GM23338 (cell line): ENCODE results near the gene TMEM138. TPM values are rescaled to one million over a fixed set of nuclear protein-coding genes. Genes with fewer than 3 reads are reported as not detected.

Experiments
- ATAC-seq: fragments of 200-7000 bp; cut with Tn5 transposase; 3 replicates; pipeline ENCODE4 v1.9.1; 2020
- DNase-seq: peaks from one replicate; pipeline ENCODE4 v3.0.0-alpha.2; 2015; ENCODE audit warnings: low spot score
- H2AFZ ChIP-seq: fragments of 200-600 bp; sonication (generic); 2 replicates; pipeline ENCODE4 v1.8.0; 2016; ENCODE audit warnings: antibody characterized with exemption, mild to moderate bottlenecking, moderate library complexity
- H3F3A ChIP-seq: fragments of 200-600 bp; sonication (generic); replicated peaks from 2 replicates; pipeline ENCODE4 v1.8.0; 2017; ENCODE audit warnings: antibody characterized with exemption, mixed run types, low read depth
- H3K27ac ChIP-seq: fragments of 200-600 bp; sonication (generic); 2 replicates; pipeline ENCODE4 v1.6.1; 2016; ENCODE audit warnings: low read depth
- H3K27me3 ChIP-seq: fragments of 200-600 bp; sonication (generic); 2 replicates; pipeline ENCODE4 v1.8.0; 2016; ENCODE audit warnings: mild to moderate bottlenecking, mixed run types, moderate library complexity; ENCODE audit not compliant: insufficient read depth
- H3K36me3 ChIP-seq: fragments of 200-600 bp; sonication (generic); 2 replicates; pipeline ENCODE4 v1.8.0; 2016; ENCODE audit warnings: mild to moderate bottlenecking; ENCODE audit not compliant: insufficient read depth
- H3K4me1 ChIP-seq: fragments of 200-600 bp; sonication (generic); 2 replicates; pipeline ENCODE4 v1.8.0; 2016; ENCODE audit warnings: mild to moderate bottlenecking, moderate library complexity; ENCODE audit not compliant: insufficient read depth
- H3K4me2 ChIP-seq: fragments of 200-600 bp; sonication (generic); 2 replicates; pipeline ENCODE4 v1.7.1; 2017; ENCODE audit warnings: mixed run types
- H3K4me3 ChIP-seq: fragments of 200-600 bp; sonication (generic); 2 replicates; pipeline ENCODE4 v1.6.1; 2016; ENCODE audit warnings: mixed run types
- H3K79me2 ChIP-seq: fragments of 200-600 bp; sonication (generic); replicated peaks from 2 replicates; pipeline ENCODE4 v1.8.0; 2017; ENCODE audit warnings: mild to moderate bottlenecking; ENCODE audit not compliant: insufficient read depth
- H3K9me2 ChIP-seq: fragments of 200-600 bp; sonication (generic); 2 replicates; pipeline ENCODE4 v1.8.0; 2017; ENCODE audit not compliant: insufficient read depth
- H4K20me1 ChIP-seq: fragments of 200-600 bp; sonication (generic); replicated peaks from 2 replicates; pipeline ENCODE4 v1.8.0; 2017; ENCODE audit warnings: mild to moderate bottlenecking; ENCODE audit not compliant: insufficient read depth
- H3K27ac Mint-ChIP-seq: 2 replicates; pipeline ENCODE4 v1.8.0; 2020; ENCODE audit warnings: inconsistent platforms, mild to moderate bottlenecking, moderate library complexity, mixed read lengths
- H3K27me3 Mint-ChIP-seq: 3 replicates; pipeline ENCODE4 v1.8.0; 2022; ENCODE audit warnings: low read depth, mild to moderate bottlenecking, moderate library complexity, mixed read lengths, inconsistent platforms; ENCODE audit not compliant: insufficient read depth, poor library complexity
- H3K36me3 Mint-ChIP-seq: 3 replicates; pipeline ENCODE4 v1.8.0; 2021; ENCODE audit warnings: low read depth, mild to moderate bottlenecking, inconsistent platforms, moderate library complexity, mixed read lengths
- H3K4me1 Mint-ChIP-seq: 3 replicates; pipeline ENCODE4 v1.8.0; 2020; ENCODE audit warnings: mild to moderate bottlenecking, inconsistent platforms, mixed read lengths
- H3K4me3 Mint-ChIP-seq: 3 replicates; pipeline ENCODE4 v1.8.0; 2021; ENCODE audit warnings: moderate library complexity, mild to moderate bottlenecking, inconsistent platforms, mixed read lengths
- H3K9me3 Mint-ChIP-seq: 3 replicates; pipeline ENCODE4 v1.8.0; 2020; ENCODE audit warnings: moderate library complexity, mild to moderate bottlenecking, inconsistent platforms, mixed read lengths
- CREB1 ChIP-seq: fragments of 250-450 bp; sonication (Bioruptor Pico); IDR thresholded peaks from 2 replicates; pipeline ENCODE4 v1.5.0; 2020; ENCODE audit warnings: low read depth, mild to moderate bottlenecking, moderate library complexity
- CTCF ChIP-seq, 2 experiments: fragments of 200-600 bp in 1 of 2; sonication (generic) in 1 of 2; conservative IDR thresholded peaks; 2 replicates each; pipeline versions ENCODE4 v1.5.1 to v1.6.1; 2016 to 2017; ENCODE audit warnings: antibody characterized with exemption in 2 of 2, low read depth in 2 of 2, mild to moderate bottlenecking in 2 of 2, moderate library complexity in 1 of 2
- EZH2phosphoT487 ChIP-seq: fragments of 200-600 bp; sonication (generic); IDR thresholded peaks from one replicate; pipeline ENCODE4 v1.8.1; 2018; ENCODE audit warnings: antibody characterized with exemption; ENCODE audit not compliant: unreplicated experiment
- JUNB ChIP-seq: IDR thresholded peaks from one replicate; pipeline ENCODE4 v1.6.1; 2016; ENCODE audit warnings: antibody characterized with exemption; ENCODE audit not compliant: unreplicated experiment
- POLR2AphosphoS5 ChIP-seq: IDR thresholded peaks from 2 replicates; pipeline ENCODE4 v1.6.1; 2016; ENCODE audit warnings: antibody characterized with exemption, low read depth
- REST ChIP-seq: IDR thresholded peaks from one replicate; pipeline ENCODE4 v1.6.1; 2018; ENCODE audit warnings: antibody characterized with exemption; ENCODE audit not compliant: unreplicated experiment
- STAT1 ChIP-seq: IDR thresholded peaks from one replicate; pipeline ENCODE4 v1.6.1; 2016; ENCODE audit warnings: antibody characterized with exemption; ENCODE audit not compliant: unreplicated experiment
- ZNF114 ChIP-seq: fragments of 250-450 bp; sonication (Bioruptor Pico); IDR thresholded peaks from 2 replicates; pipeline ENCODE4 v1.5.0; 2020; ENCODE audit warnings: mild to moderate bottlenecking, moderate library complexity
- ZNF331 ChIP-seq: fragments of 250-450 bp; sonication (Bioruptor Pico); IDR thresholded peaks from 2 replicates; pipeline ENCODE4 v1.5.0; 2020; ENCODE audit warnings: low read depth, mild to moderate bottlenecking, moderate library complexity
- polyA plus RNA-seq: library from polyadenylated mRNA; unstranded; fragments of >200 nt; fragmentation: Nextera tagmentation; extraction: Ambion mirVana; gene quantifications from 2 replicates; pipeline ENCODE4 v1.2.1, GENCODE V29; 2016
- total RNA-seq: library from RNA; depleted of rRNA; stranded (reverse); fragments of >200 nt; shearing (Covaris generic); gene quantifications from 2 replicates; pipeline ENCODE4 v1.2.3, GENCODE V29; 2014
- TF ChIP-seq, protein P1 (sequence below): fragments of 250-450 bp; sonication (Bioruptor Pico); IDR thresholded peaks from 2 replicates; pipeline ENCODE4 v1.5.0; 2020; ENCODE audit warnings: mild to moderate bottlenecking, moderate library complexity

TMEM138 gene
- total and polyA plus RNA-seq, 2 experiments from 2014 or later: 30.2 to 32.1 TPM

DNA sequence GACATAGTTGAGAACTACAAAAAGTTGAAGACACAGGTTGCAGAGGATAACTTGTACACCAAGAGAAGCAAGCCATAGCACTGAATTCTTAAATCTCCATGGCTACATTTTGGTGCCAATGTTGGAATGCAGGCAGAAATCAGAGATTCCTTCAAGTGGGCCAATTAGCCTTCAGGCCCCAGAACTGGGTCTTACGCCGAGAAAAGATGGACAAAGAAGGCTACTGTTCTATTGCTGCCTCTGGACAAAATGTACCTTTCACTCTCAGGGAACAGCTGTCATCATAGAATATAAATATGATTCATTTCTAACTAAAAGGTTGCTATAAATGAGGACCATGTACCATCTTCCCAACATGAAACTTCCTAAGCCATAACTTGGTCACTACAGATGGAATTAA is 43.9 kb downstream of the TMEM138 start (continued):
- no peak for TF ChIP-seq CTCF (conservative IDR thresholded peaks at IDR 0.05; ENCODE audit: low read depth in 2 of 2)

DNA sequence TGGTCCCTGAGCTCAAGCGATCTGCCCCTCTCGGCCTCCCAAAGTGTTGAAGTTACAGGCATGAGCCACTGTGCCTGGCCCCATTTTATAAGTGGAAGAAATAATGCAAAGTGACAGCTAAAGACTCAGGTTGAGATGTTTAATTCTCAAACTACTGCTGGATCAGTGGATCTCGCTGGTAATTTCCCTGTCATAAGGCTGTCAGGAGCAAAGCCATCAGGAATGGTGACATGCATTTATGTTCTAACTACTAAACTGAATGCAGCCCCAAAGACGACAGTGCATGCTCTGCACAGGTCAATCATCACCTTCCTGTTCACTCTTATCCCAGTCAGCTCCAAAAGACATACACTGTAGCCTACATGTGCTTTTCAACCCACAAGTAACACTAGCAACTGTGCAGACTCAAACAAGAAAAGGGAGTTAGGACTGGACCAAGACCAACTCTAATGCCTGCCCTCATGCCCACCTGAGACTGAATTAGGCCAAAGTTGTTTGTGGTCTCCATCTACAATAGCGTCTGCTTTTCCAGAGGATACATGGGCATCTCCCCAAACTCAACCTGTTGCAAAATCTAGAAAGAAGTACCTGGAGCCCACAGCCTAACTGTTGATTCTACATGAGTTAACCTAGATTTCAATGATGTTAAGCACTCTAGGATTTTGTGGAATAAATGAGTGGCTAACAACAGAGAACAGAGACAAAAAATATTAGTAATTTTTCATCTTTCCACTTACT is 45.0 kb downstream of the TMEM138 start:
- Histone ChIP-seq H3K27ac (no peak overlapping the region), H3F3A (peaks cover 35% of the 10 kb centered on the region), H3K9me2 (no peaks in the 10 kb centered on the region), H3K4me3 (no peak overlapping the region), H3K4me1 (no peaks in the 10 kb centered on the region), H2AFZ (no peak overlapping the region), H4K20me1 (peaks cover 49% of the 10 kb centered on the region), H3K36me3 (peaks cover 79% of the 10 kb centered on the region), H3K79me2 (no peaks in the 10 kb centered on the region), H3K4me2 (no peak overlapping the region), H3K27me3 (no peaks in the 10 kb centered on the region)
- no peaks in the 10 kb centered on the region for H3K27me3 Mint-ChIP-seq
- no peak overlapping the region for H3K4me3 Mint-ChIP-seq
- H3K36me3 Mint-ChIP-seq: peaks cover 94% of the 10 kb centered on the region
- no peak for DNase-seq
- no peaks in the 10 kb centered on the region for H3K4me1 Mint-ChIP-seq
- H3K27ac Mint-ChIP-seq: no peak overlapping the region
- no peak for ATAC-seq
- no peaks in the 10 kb centered on the region; the same call in 2 of the 3 replicates for H3K9me3 Mint-ChIP-seq
- TF ChIP-seq STAT1: no peak
- no peak for TF ChIP-seq EZH2phosphoT487
- TF ChIP-seq JUNB: no peak
- no peak for TF ChIP-seq POLR2AphosphoS5
- TF ChIP-seq, protein P1, sequence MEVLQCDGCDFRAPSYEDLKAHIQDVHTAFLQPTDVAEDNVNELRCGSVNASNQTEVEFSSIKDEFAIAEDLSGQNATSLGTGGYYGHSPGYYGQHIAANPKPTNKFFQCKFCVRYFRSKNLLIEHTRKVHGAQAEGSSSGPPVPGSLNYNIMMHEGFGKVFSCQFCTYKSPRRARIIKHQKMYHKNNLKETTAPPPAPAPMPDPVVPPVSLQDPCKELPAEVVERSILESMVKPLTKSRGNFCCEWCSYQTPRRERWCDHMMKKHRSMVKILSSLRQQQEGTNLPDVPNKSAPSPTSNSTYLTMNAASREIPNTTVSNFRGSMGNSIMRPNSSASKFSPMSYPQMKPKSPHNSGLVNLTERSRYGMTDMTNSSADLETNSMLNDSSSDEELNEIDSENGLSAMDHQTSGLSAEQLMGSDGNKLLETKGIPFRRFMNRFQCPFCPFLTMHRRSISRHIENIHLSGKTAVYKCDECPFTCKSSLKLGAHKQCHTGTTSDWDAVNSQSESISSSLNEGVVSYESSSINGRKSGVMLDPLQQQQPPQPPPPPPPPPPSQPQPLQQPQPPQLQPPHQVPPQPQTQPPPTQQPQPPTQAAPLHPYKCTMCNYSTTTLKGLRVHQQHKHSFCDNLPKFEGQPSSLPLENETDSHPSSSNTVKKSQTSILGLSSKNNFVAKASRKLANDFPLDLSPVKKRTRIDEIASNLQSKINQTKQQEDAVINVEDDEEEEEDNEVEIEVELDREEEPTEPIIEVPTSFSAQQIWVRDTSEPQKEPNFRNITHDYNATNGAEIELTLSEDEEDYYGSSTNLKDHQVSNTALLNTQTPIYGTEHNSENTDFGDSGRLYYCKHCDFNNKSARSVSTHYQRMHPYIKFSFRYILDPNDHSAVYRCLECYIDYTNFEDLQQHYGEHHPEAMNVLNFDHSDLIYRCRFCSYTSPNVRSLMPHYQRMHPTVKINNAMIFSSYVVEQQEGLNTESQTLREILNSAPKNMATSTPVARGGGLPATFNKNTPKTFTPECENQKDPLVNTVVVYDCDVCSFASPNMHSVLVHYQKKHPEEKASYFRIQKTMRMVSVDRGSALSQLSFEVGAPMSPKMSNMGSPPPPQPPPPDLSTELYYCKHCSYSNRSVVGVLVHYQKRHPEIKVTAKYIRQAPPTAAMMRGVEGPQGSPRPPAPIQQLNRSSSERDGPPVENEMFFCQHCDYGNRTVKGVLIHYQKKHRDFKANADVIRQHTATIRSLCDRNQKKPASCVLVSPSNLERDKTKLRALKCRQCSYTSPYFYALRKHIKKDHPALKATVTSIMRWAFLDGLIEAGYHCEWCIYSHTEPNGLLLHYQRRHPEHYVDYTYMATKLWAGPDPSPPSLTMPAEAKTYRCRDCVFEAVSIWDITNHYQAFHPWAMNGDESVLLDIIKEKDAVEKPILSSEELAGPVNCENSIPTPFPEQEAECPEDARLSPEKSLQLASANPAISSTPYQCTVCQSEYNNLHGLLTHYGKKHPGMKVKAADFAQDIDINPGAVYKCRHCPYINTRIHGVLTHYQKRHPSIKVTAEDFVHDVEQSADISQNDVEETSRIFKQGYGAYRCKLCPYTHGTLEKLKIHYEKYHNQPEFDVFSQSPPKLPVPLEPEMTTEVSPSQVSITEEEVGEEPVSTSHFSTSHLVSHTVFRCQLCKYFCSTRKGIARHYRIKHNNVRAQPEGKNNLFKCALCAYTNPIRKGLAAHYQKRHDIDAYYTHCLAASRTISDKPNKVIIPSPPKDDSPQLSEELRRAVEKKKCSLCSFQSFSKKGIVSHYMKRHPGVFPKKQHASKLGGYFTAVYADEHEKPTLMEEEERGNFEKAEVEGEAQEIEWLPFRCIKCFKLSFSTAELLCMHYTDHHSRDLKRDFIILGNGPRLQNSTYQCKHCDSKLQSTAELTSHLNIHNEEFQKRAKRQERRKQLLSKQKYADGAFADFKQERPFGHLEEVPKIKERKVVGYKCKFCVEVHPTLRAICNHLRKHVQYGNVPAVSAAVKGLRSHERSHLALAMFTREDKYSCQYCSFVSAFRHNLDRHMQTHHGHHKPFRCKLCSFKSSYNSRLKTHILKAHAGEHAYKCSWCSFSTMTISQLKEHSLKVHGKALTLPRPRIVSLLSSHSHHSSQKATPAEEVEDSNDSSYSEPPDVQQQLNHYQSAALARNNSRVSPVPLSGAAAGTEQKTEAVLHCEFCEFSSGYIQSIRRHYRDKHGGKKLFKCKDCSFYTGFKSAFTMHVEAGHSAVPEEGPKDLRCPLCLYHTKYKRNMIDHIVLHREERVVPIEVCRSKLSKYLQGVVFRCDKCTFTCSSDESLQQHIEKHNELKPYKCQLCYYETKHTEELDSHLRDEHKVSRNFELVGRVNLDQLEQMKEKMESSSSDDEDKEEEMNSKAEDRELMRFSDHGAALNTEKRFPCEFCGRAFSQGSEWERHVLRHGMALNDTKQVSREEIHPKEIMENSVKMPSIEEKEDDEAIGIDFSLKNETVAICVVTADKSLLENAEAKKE (CRISPR knock-in tag): no peak
- TF ChIP-seq ZNF331 (CRISPR knock-in tag): no peak
- TF ChIP-seq REST: no peak
- TF ChIP-seq ZNF114 (CRISPR knock-in tag): no peak
- no peak for TF ChIP-seq CREB1 (CRISPR knock-in tag)
- TF ChIP-seq CTCF (conservative IDR thresholded peaks at IDR 0.05; ENCODE audit: low read depth in 2 of 2): no peak
